Measurements from ENCODE around the gene PAPOLA.

Gene PAPOLA

GRCh38 chr14:96507723-96508122 is 5.5 kb downstream of the PAPOLA start:
- no peak for TF ChIP-seq CTCF (IDR thresholded peaks at IDR 0.05)

DNA sequence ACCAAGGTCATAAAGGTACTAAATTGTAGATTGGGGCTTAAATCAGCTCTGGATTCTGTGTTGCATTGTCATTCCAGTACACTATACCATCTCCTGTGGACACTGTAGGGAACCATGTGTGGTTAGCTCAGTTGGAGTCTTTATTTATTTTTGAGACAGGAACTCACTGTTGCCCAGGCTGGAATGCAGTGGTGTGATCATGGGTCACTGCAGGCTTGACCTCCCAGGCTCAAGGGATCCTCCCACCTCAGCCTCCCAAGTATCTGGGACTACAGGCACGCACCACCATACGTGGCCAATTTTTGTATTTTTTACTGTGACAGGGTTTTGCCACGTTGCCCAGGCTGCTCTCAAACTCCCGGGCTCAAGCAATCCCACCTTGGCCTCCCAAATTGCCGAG is 6.7 kb downstream of the PAPOLA start:
- TF ChIP-seq CTCF (IDR thresholded peaks at IDR 0.05) = no peak

DNA sequence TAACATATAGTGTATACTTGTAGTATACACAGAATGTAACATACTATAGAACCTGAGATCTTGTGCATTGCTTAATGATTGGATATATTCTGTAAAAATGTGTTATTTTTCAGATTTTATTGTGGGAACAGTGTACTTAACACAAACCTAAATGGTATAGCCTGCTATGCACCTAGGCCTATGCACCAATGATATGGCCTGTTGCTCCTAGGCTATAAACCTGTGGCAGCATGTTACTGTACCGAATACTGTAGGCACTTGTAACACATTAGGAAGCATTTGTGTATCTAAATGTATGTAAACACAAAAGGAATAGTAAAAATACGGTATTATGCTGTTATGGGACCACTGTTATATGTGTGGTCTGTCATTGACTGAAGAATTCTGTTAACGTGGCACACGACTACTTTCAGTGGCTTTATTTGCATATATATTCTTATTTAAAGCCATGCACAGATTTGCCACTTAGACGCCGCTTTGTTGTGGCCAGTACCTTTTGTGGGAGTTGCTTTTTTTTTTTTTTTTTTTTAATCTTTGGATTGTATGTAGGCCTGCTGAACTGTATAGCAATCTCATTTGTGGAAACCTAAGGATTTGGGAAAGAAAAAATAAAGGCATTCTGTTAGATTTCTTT is 7.4 kb downstream of the PAPOLA start:
- no peak for TF ChIP-seq CTCF (IDR thresholded peaks at IDR 0.05)

DNA sequence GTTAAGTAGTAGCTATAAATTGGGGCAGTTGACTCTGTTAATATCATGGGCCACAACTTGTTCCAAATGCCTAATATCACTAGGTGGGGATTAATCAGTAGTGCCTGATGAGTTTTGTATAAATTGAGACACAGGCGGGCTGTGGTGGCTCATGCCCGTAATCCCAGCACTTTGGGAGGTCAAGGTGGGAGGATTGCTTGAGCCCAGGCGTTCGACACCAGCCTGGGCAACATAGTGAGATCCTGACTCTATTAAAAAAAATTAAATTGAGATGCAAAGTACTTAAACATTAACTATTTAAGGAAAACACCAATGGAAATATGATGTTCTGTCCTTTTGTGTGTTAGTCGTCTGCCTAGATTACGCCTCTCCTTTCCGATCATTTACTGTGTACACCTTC is 9.0 kb downstream of the PAPOLA start:
- no peak for TF ChIP-seq CTCF (IDR thresholded peaks at IDR 0.05)

DNA sequence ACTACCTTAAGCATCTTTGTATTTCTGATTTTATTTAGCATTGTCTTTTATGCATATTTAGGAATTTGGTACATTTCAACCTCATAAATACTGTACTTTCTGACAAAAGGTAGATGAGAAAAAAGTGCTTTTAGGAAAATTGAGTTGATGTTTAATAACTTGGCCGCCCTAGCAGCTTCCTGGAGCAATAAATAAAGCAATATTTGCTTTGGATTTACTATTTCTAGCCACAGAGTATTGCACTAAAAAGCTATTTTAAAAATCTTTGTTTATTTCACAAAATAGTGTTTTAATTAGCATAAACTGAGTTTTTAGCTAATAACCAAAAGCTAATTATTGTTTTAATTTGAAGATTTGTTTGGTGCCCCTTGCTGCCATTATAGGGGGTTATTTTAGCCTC is 9.5 kb downstream of the PAPOLA start:
- TF ChIP-seq CTCF (IDR thresholded peaks at IDR 0.05) = no peak

GRCh38 chr14:96512122-96512521 is 9.9 kb downstream of the PAPOLA start:
- no peak for TF ChIP-seq CTCF (IDR thresholded peaks at IDR 0.05)

- no peak for TF ChIP-seq CTCF (IDR thresholded peaks at IDR 0.05)
These were observed 10.6 kb downstream of the PAPOLA start for GRCh38 chr14:96512602-96513397.

Data from LNCAP (cell line).